Measurements from ENCODE around the gene NCR1.
"Not testable (repeated sequence)": the region's sequence is repeated elsewhere in the genome, so short reads cannot be mapped to it uniquely, and the experiment has no call there.

Gene NCR1, protein sequence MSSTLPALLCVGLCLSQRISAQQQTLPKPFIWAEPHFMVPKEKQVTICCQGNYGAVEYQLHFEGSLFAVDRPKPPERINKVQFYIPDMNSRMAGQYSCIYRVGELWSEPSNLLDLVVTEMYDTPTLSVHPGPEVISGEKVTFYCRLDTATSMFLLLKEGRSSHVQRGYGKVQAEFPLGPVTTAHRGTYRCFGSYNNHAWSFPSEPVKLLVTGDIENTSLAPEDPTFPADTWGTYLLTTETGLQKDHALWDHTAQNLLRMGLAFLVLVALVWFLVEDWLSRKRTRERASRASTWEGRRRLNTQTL

DNA sequence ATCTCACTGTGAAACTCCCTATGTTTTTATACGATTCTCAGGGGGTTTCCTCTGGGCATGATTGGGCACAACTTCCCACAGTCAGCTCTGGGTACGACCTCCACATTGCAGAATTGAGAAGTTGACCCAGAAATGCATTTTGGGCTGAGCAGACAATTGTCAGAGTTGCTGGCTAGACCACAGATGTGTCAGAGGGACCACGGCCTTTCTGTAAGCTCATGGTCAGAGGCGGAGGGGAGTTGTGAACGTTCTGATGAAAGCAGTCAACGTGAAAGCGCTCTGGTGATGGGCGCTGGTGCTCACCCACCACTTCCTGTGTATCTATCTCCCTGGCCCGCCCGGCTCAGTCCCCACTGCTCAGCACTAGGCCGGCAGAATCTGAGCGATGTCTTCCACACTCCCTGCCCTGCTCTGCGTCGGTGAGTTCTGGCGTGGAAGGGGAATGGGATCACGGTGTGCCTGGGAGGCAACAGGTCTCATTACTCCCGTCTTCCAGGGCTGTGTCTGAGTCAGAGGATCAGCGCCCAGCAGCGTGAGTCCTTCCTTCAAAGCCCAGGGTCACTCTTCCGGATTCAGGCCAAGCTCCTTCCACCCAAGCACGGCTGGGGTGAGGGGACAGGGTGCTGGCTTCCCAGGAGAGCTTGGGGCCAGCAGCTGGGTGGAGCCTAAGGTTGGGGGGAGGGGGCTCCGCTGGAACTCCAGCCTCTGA is at the start of gene NCR1:
Gene NCR1 (plus strand): TSS at position 346 of the 709 bp plus-strand sequence. CDS start 40 bp downstream, at position 386.
- no peak for DNase-seq (ENCODE audit: low spot score)

DNA sequence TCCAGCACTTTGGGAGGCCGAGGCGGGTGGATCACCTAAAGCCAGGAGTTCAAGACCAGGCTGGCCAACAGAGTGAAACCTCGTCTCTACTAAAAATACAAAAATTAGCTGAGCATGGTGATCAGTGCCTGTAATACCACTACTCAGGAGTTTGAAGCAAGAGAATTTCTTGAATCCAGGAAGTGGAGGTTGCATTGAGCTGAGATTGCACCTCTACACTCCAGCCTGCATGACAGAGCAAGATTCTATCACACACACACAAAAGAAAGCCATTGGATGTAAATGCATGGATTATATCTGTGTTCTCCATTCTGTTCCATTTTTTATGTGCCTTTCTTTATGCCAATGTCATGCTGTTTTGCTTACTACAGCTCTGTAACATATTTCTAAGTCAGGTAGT is 47.5 kb upstream of the NCR1 start:
- DNase-seq (ENCODE audit: low spot score), result not testable (repeated sequence)

DNA sequence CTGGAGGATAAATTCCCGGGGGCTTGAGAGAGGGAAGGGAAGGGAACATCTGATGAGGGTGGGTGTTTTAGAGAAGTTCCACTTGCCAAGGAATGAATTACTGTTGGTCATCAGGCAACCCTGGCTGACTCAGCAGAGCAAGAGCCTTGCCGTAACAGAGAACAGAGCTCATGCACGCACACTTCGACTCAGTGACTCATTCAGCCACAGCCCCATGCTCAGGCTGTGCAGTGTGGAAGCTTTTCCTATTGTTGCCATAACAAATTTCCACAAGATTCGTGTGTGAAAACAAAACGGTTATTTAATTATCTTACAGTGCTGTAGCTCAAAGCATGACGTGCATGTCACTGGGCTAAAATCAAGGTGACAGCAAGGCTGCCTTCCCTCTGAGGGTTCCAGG is 46.5 kb upstream of the NCR1 start:
- DNase-seq (ENCODE audit: low spot score), result not testable (repeated sequence)

DNA sequence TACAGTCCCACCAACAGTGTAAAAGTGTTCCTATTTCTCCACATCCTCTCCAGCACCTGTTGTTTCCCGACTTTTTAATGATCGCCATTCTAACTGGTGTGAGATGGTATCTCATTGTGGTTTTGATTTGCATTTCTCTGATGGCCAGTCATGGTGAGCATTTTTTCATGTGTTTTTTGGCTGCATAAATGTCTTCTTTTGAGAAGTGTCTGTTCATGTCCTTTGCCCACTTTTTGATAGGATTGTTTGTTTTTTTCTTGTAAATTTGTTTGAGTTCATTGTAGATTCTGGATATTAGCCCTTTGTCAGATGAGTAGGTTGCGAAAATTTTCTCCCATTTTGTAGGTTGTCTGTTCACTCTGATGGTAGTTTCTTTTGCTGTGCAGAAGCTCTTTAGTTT is 42.5 kb upstream of the NCR1 start:
- DNase-seq (ENCODE audit: low spot score), result not testable (repeated sequence)

DNA sequence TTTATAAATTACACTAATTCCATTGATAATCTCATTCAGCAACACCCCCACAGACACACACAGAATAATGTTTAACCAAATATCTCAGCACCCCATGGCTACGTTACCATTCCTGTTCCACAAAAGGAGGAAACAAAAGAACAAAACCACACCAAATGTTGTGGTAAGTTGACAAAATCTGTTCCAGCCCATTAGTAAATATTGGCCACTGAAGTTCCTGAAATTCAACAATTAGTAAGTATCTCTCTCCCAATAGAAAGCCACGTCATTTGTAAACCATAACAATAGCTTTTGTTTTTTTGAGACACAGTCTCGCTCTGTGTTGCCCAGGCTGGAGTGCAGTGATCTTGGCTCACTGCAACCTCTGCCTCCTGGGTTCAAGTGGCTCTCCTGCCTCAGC is 34.3 kb upstream of the NCR1 start:
- no peak for DNase-seq (ENCODE audit: low spot score)

DNA sequence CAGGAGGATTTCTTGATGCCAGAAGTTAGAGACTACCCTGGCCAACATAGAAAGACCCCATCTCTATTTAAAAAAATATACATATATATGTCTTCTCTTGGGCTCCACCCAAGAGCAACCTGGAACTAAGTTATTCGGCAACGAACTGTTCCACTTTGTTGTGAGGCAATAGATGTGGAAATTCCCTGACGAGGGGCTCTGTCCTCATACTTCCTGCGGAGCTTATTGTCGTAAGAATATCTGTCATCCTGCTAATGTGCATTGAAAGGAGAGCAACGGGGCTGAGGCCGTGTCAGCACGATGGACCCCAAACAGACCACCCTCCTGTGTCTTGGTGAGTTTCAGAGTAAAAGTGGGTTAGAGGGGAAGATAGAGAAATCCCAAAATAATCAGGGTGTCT is 32.0 kb upstream of the NCR1 start, which contains the start of gene FCAR:
Gene FCAR (plus strand): TSS at position 246 of the 400 bp plus-strand sequence. CDS start 55 bp downstream, at position 301.
- no peak for DNase-seq (ENCODE audit: low spot score)

DNA sequence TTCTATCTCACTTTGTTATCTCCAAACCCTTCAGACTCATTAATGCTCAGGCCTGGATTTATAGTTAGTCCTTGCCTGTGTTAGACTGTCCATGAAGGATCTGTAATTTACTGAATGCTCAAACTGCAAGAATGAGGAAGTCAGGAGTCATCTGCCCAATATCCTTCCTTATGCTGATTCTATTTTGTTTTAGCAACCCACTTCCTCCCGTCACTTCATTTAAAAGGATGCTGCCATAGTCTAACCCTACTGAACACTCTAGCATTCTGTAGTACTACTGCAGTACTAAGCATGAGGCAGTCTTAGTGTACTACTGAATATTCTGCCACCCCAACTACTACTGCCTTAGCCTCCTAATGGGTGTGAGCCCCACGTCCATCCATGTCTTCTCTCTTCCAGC is 30.4 kb upstream of the NCR1 start:
- peak; percentile 61 for DNase-seq (ENCODE audit: low spot score)

DNA sequence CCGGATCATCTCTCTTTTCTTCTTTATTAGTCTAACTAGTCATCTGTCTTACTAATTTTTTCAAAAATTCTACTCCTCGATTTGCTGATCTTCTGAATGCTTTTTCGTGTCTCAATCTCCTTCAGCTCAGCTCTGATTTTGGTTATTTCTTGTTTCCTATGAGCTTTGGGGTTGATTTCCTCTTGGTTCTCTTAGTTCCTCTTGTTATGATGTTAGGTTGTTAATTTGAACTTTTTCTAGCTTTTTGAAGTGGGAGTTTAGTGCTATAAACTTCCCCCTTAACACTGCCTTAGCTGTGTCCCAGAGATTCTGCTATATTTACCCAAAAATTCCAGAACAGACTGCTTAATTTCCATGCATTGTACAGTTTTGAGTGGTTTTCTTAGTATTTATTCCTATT is 28.5 kb upstream of the NCR1 start:
- no peak for DNase-seq (ENCODE audit: low spot score)

DNA sequence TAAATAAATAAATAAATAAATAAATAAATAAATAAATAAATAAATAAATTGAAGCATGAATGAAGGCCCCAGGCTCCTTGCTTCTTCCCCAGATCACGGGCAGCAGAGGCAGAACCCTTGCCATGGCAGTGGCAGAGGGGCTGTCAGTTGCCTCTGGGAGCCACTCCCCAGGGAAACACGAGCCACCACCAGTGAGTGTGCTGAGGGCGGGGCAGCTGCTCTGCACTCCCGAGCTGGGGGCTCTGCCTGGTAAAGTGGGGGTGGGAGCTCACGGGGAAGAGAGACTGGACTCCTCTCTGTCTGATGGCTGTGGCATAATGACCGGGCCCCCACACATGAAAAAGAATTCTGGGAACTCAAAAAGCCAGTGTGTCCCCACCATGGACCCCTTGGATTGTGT is 24.1 kb upstream of the NCR1 start:
- DNase-seq (ENCODE audit: low spot score), result no peak

DNA sequence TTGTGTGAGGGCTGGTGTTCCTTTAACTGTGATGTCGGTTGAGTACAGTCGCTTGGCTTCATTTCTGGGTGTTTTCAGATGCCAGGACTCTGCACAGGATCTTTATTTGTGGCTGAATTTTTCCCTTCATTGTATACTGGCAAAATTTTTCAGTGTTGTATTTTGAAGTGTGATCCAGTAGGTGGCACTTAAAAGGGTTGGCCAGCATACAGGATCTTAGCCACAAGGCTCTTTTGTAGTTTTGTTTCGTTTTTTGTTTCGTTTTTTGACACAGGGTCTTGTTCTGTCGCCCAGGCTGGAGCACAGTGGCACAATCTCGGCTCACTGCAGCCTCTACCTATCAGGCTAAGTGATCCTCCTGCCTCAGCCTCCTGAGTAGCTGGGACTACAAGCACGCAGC is 23.2 kb upstream of the NCR1 start:
- DNase-seq (ENCODE audit: low spot score), result no peak

DNA sequence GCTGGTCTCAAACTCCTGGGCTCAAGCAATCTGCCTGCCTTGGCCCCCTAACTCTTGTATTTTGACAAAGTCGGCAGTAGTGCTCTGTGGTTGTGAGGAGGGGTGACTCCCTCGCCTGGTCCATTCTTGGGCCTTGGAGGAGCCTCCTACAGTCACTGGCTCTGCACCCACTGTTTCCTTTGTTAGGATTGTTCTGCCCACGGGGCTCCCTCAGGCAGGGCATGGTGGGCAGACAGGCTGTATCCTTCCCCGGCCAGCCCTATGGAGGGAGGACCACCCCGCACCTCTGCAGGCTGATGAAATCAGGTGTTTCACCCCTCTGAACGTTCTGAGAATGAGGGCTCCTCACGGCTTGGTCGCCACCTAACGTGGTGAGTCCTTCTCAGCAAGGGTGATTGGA is 22.7 kb upstream of the NCR1 start:
- DNase-seq (ENCODE audit: low spot score), result no peak

DNA sequence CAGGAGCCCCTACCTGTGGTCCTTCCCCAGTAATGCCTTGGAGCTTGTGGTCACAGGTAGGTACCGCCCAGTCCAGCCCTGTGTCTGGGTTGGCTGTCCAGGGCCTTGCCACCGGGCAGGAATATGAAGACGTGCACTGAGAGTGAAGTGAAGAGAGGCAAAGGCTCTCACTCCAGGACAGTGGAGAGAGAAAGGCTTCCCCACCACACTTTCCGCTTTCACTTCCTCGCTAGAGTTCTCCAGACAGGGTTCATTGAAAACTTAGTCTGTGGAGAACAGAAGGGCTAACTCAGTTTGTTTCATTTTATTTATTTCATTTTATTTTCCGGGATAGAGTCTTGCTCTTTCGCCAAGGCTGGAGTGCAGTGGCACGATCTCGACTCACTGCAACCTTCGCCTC is 17.7 kb upstream of the NCR1 start:
- DNase-seq (ENCODE audit: low spot score), result no peak

DNA sequence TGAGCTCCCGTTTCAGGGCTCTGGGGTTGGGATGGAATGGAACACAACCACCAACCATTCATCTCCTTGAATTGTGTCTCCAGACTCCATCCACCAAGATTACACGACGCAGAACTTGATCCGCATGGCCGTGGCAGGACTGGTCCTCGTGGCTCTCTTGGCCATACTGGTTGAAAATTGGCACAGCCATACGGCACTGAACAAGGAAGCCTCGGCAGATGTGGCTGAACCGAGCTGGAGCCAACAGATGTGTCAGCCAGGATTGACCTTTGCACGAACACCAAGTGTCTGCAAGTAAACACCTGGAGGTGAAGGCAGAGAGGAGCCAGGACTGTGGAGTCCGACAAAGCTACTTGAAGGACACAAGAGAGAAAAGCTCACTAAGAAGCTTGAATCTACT is 16.4 kb upstream of the NCR1 start:
- DNase-seq (ENCODE audit: low spot score), result no peak

DNA sequence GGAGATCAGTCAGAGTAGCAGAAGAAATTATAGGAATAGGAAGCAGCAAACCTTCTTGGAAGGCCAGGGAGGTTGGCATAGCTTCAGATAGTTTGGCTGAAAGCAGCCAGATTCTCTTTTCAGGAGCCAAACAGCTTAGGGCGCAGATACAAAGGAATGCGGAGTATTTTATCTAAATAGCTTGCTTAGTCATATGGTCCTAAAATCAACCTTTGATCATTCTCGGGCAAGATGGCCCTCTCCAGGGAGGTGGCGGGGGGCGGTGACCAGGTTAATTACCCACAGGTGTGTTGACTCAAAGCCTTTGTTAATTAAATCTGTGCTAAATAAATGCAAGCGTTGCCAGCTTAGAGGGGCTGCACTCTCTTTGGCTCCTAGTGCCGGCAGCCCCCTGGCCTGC is 12.5 kb upstream of the NCR1 start:
- no peak for DNase-seq (ENCODE audit: low spot score)

DNA sequence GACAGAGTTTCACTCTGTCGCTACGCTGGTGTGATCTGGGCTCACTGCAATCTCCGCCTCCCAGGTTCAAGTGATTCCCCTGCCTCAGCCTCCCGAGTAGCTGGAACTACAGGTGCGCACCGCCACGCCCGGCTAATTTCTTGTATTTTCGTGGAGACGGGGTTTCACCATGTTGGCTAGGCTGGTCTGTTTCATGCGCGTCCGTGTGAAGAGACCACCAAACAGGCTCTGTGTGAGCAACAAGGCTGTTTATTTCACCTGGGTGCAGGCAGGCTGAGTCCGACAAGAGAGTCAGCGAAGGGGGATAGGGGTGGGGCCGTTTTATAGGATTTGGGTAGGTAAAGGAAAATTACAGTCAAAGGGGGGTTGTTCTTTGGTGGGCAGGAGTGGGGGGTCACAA is 11.8 kb upstream of the NCR1 start:
- not testable (repeated sequence) for DNase-seq (ENCODE audit: low spot score)

DNA sequence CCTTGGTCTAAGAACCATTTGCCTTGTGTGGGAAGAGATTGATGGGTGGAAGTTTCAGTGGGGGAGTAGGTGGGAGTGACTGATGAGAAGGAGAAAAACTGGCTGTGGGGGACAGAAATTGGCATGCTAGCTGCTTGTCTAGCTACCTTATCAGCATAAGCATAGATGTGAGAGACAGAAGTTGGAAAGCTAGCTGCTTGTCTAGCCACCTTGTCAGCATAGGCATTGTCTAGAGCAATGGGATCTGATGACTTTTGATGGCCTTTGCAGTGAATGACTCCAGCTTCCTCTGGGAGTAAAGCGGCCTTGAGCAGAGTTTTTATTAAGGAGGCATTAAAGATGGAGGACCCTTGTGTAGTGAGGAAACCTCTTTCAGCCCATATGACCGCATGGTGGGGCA is 9.9 kb upstream of the NCR1 start:
- no peak for DNase-seq (ENCODE audit: low spot score)

DNA sequence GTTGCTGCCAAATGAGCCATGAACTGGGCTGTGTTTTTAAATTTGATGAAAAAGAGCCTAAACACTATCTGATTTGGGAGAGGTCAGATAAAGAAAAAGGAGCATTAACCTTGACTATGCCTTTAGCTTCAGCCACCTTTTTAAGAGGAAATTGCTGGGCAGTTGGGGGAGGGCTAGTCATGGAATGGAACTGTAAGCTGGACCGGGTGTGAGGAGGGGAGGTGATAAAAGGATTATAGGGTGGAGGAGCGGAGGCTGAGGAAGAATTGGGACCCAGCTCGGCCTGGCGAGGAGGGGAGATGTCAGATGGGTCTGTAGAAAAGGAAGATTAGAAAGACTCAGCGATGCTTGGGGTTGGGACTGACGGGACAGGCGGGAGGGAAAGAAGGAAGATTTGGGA is 7.3 kb upstream of the NCR1 start:
- not testable (repeated sequence) for DNase-seq (ENCODE audit: low spot score)

DNA sequence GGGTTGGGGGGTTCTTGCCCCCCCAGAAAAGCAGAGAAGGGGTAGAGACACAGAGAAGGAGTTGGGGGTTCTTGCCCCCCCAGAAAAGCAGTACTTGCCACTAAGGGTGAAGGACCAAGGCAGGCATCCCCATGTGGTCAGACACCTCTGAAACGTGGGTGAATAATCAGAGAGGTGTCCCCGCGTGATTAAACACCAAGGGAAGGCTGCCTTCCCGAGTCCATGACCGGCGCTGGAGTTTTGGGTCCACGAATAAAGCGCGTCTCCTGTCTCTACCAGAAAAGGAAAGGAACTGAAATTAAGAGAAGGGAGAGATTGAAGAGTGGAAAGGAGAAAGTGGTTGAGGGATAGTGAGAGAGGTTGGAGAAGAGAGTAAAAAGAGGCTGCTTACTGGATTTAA is 6.3 kb upstream of the NCR1 start:
- DNase-seq (ENCODE audit: low spot score), result not testable (repeated sequence)

DNA sequence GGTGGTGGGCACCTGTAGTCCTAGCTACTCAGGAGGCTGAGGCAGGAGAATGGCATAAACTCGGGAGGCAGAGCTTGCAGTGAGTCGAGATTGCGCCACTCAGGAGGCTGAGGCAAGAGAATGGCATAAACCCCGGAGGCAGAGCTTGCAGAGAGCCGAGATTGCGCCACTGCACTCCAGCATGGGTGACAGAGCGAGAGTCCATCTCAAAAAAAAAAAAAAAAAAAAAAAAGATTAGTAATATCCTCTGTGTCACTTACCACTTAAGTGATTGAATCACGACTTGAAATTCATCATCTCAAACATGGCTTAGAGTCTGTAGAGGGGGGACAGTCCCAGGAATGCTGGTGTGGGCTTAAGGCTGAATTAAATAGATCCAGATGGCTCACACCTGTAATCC is 4.8 kb upstream of the NCR1 start:
- not testable (repeated sequence) for DNase-seq (ENCODE audit: low spot score)

DNA sequence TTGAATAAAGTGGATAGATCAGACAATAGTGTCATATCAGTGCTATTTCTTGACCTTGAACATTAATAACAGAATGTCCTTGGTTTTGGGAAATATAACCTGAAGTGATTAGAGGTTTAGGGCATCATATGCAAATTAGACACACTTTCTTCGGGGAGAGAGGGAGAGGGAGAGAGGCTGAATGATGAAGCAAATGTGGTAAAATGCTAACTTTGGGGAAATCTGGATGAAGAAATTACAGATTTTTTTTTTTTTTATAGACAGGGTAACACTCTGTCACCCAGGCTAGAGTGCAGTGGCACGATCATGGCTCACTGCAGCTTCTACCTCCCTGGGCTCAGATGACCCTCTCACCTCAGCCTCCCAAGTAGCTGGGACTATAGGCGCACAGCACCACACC is 3.9 kb upstream of the NCR1 start:
- no peak for DNase-seq (ENCODE audit: low spot score)

DNA sequence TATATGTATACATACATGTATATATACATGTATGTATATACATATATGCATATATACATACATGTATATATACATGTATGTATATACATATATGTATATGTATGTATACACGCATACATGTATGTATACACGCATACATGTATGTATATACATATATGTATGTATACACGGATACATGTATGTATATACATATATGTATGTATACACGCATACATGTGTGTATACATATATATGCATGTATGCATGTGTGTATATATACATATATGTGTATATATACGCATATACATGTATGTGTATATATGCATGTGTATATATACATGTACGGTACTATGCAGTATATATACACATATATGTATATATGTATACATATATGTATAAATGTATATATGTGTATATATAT is 2.6 kb upstream of the NCR1 start:
- no peak for DNase-seq (ENCODE audit: low spot score)

DNA sequence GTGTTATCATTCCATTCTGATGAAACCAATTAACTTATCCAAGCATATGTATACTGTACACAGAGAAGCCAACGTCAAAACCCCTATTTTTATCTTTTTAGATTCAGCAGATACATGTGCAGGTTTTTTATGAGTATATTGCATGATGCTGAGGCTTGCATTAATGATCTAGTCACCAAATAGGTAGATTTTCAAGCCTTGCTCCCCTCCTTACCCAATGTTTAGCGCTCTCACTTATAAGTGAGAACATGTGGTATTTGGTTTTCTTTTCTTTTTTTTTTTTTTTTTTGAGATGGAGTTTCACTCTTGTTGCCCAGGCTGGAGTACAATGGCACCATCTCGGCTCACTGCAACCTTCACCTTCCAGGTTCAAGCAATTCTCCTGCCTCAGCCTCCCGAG is 1.7 kb upstream of the NCR1 start:
- DNase-seq (ENCODE audit: low spot score), result not testable (repeated sequence)

DNA sequence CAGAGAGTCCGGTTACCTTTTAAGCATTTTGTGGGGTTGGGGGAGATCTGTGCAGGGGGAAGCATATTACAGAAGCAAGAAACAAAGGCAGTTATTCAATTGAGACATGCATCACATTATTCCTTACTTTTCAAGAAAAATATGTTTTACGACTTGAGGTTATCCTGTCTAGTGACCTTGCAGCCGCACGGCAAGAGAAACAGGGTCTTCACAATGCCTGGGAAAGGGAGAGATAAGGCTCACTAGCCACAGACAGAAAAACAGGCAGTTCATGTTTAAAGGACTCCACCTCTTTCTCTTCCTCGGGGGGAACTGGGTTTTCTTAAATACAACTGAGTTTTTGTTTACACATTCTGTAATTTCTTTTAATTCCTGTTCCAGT is 536 bp upstream of the NCR1 start:
- DNase-seq (ENCODE audit: low spot score), result no peak

DNA sequence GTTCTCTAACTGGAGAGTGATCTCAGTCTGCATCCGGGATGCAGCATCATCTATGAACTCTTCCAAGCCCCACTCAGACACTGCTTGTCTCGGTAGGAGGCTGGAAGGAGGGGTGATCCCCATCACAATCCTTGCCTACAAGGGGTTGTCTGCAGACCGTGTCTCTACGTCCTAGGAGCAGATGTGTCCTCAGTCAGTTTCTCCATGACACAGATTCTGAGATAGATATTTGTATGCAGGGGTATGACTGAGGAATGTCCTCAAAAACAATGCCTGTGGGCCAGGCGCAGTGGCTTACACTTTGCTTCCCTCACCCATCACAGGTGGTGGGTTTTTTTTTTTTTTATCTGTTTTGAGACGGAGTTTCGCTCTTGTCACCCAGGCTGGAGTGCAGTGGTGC is 871 bp downstream of the NCR1 start:
- no peak for DNase-seq (ENCODE audit: low spot score)

Data from globus pallidus (tissue), 1 donor.